Measurements from ENCODE around the gene STX18.
"Not testable (repeated sequence)": the region's sequence is repeated elsewhere in the genome, so short reads cannot be mapped to it uniquely, and the experiment has no call there.

The STX18 gene

GRCh38 chr4:4555916-4556315, 14.1 kb upstream of the STX18 start:
- DNase-seq (ENCODE audit: low read depth in 2 of 2): no peak

- no peak for DNase-seq (ENCODE audit: low read depth in 2 of 2)
These were observed 12.4 kb upstream of the STX18 start for GRCh38 chr4:4554234-4554633.

DNA sequence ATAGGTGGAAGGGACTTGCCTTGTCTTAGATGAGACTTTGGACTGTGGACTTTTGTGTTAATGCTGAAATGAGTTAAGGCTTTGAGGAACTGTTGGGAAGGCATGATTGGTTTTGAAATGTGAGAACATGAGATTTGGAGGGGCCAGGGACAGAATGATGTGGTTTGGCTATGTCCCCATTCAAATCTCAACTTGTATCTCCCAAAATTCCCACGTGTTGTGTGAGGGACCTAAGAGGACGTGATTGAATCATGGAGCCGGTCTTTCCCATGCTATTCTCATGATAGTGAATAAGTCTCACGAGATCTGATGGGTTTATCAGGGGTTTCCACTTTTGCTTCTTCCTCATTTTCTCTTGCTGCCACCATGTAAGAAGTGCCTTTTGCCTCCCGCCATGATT, 10.2 kb upstream of the STX18 start:
- not testable (repeated sequence) for DNase-seq (ENCODE audit: low read depth in 2 of 2)

DNA sequence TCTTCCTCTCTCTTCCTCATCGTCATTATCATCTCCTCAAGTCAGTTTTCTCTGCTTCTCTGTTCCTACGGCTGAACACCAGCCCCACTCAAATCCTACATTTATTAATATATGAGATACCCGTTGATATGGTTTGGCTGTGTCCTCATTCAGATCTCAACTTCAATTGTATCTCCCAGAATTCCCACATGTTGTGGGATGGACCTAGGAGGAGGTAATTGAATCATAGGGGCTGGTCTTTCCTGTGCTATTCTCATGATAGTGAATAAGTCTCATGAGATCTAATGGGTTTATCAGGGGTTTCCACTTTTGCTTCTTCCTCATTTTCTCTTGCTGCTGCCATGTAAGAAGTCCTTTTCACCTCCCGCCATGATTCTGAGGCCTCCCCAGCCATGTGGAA, 8.3 kb upstream of the STX18 start:
- DNase-seq (ENCODE audit: low read depth in 2 of 2): not testable (repeated sequence)

- no peak for DNase-seq (ENCODE audit: low read depth in 2 of 2)
These were observed 7.7 kb upstream of the STX18 start for GRCh38 chr4:4549534-4549933.

DNA sequence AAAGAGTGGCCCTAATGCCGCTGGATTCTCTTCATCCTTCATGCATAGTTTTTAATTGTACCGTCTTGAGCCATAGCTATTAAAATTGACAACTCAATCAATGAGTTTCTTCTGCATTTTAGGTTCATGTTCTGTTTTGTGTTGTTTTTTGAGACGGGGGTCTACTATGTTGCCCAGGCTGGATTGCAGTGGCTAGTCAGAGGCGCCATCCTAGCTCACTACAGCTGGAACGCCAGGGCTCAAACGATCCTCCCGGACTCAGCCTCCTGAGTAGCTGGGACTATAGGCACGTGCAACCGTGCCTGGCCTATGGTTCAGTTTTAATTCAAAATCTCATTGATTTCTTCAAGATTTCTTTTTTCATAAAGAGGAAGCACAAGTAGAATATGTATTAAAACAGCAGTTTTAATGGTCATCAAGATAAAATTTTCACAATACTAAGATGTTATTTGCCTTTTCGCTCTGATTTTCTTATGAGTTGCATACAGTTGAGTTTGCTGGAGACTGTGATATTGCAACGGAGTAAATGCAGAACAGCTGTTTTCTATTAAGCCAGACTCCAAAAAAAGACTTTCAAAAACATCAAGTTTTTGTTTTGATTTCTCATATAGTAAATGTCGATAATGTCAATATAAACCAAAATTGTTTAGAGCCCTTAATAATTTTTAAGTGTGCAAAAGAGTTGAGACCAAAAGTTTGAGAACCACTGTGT, 1.1 kb upstream of the STX18 start:
- no peak for DNase-seq (ENCODE audit: low read depth in 2 of 2)

- DNase-seq (ENCODE audit: low read depth in 2 of 2): no peak
These were observed 712 bp downstream of the STX18 start for GRCh38 chr4:4541040-4541631.

- DNase-seq (ENCODE audit: low read depth in 2 of 2): no peak
These were observed 2.4 kb downstream of the STX18 start for GRCh38 chr4:4539481-4539880.

DNA sequence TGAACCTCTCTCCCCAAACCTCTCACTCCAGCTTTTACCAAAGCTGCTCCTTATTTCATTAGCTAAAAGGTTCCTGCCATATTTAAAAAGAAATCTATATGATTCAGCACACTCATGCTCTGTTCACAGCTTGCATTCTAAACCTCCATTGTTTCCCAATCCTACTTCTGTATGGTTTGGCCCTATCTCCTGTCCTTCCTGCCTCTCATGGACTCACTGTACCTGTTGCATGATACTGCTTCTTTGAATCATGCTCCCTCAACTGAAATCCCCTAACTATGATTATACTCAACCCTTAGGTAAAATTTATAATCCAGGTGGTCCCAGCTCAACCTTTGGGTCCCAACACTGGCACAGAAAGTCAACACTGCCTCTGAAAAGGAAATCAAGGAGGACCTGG, 6.3 kb downstream of the STX18 start:
- DNase-seq (ENCODE audit: low read depth in 2 of 2): no peak

GRCh38 chr4:4534515-4535145, 7.2 kb downstream of the STX18 start:
- DNase-seq (ENCODE audit: low read depth in 2 of 2): no peak

DNA sequence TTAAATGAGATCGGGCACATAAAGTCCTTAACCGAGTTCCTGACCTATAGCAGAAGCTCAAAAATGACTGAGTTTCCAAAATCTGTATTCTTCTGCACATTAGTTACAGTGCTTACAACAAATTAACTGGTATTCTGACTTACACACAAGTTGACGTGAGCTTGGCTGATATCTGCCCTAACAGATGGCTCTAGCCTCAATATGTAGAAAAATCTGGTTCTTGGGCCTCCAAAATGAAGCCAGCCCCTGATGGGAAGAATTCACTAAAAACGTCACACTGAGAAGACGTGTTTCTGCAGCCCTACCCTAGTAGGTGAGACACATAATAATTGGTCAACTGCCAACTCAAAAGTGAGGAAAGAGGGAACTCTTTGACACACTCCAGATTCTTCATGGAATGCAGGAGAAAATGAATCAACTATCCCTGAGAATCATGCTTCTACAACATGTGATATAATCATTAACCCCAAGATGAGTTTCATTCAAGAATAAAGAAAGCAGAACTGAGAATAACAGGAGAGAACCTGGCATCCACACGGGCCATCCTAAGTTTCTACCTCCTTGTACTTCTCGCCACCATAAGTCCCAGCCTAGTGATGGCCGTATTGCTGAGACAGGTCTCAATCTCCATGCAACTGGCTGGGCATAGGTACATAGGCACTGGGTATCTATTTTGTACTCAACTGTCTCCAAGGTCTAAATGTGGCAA, 8.2 kb downstream of the STX18 start:
- no peak for DNase-seq (ENCODE audit: low read depth in 2 of 2)

DNA sequence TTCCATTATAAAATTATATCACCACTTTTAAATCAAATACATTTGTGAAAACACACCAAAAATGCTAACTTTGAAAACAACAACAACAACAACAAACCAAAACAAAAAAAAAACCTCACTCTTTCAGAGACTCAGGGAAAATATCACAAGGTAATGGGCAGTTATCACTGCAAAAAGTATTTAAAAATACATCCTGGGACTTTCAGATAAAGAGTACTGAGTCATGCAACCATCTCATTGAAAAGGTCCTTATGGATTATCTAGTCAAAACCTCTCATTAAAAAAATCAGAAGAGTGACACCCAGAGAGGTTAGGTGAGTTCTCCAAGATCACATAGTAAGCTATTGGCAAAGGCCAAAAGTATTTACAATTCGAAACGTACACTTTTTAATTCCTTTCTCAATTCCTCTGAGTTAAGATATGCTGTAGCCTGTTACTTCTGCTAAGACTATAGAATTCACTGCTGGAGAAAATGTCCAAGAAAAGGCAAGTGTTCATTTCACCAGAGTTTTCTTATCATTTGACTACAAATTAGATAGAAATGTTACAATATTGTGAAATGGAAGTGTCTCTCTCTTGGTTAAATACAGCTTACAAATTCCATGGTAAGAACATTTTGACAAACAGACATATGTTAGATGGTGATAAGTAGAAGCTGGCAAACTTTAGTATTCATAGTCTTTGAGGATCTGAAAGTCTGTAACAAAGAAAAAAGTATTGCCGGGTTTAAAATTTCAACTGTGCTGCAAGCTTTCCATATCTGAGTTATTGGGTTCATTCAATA, 9.3 kb downstream of the STX18 start:
- no peak for DNase-seq (ENCODE audit: low read depth in 2 of 2)

DNA sequence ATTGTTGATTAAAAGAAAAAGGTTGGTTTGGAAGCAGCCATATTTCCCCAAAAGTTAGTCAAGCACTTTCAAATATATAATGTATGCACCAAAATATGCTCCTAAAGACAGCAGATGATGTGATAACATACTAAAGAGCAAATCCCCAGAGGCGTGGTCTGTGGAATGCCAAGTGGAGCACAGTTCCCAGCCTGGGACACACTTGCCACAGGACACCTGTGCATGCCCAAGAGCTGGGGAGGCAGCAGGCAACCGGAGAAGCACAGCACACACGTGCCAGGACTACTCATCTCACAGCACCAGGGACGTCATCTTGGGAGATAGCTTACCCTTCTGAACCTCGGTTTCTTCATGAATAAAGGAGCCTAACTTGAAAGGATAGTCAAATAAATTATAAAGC, 12.5 kb downstream of the STX18 start:
- DNase-seq (ENCODE audit: low read depth in 2 of 2): no peak

DNA sequence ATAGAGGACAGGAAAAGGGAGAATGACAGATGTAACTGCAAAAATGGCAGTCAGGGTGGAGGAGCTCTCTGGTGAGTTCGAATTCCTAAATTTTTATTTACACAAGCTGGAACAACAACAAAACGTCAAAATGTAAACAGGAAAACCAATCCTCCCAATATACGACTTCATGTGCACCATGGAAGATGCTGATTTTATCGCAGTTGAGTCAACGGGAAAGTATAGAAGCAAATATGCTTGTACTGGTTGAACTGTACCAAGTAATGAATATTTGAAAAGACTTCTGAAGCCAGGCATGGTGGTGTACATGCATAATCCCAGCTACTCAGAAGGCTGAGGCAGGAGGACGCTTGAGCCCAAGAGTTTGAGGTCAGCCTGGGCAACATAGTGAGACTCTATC, 15.4 kb downstream of the STX18 start:
- DNase-seq (ENCODE audit: low read depth in 2 of 2): no peak

GRCh38 chr4:4524364-4524763, 17.5 kb downstream of the STX18 start:
- no peak for DNase-seq (ENCODE audit: low read depth in 2 of 2)

DNA sequence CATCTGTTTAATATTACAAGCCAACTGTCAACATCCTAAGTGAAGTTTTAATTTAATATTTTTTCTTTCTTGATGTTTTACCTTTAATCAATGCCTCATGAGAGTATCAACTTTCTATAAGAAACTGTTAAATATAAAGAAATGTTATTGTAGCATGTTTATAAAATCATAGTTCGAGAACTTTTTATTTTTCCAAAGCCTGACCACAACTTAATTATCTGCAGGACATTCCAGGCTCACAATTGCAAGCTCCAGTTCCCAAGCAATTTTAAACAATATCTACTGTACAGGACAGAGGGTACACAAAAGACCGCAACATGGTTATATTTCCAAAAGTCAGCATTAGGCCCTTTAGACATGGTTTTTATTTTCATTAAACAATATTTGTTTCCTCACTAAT, 20.1 kb downstream of the STX18 start:
- DNase-seq (ENCODE audit: low read depth in 2 of 2): no peak

DNA sequence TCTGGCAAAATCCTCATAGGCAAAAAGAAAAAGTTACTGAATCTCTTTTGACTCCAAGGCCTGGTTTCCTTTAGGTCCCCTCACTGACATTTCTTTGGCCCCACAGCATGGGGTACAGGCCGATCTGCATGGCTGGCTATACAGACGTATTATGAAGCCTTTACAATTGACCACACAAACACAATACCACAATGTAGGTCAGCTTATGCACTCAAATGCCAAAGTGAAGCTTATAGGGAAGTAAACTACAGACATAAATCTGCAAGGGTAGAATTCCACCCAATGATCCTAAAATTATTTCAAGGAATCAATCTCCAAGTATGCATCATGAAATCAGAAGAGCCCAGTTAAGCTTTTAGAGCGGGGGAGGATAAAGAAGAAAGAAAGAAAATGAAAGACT, 20.7 kb downstream of the STX18 start:
- no peak for DNase-seq (ENCODE audit: low read depth in 2 of 2)

- no peak for DNase-seq (ENCODE audit: low read depth in 2 of 2)
These were observed 22.5 kb downstream of the STX18 start for GRCh38 chr4:4519297-4519894.

DNA sequence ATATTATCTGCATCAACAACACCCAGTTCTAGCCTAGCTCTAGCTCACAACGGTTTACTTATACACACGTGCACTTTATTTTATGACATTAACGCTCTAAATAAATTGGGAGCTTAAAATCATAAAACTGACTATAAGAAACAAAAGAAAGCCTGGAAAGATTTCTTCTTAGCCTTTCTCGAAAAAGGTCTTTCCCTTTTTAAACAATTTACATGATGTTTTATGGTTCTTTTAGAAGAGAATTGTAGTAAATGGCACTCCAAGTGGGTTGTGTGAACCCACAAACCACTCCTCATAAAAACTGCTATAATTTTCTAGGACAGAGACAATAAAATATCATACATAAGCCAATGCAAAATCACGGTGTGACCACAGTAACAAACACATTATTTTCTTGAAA, 23.1 kb downstream of the STX18 start:
- no peak for DNase-seq (ENCODE audit: low read depth in 2 of 2)

DNA sequence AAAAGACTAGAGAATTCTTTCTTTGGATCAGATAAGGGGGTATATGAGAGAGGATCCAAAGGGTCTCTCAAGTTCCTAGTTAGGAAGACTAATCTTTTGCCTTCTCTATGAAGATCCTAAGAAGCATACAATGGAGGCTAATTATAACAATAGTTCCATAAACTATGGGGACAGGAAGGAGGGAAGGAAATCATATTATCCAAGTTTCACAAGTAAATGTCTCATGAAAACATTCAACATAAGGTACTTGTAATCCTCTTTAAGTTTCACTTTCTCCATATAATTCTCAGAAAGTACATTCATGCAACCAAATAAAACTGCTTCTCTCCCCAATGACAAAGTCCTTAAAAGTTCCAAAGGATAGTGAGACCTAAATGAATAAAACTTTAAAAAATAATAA, 27.1 kb downstream of the STX18 start:
- DNase-seq (ENCODE audit: low read depth in 2 of 2): no peak

DNA sequence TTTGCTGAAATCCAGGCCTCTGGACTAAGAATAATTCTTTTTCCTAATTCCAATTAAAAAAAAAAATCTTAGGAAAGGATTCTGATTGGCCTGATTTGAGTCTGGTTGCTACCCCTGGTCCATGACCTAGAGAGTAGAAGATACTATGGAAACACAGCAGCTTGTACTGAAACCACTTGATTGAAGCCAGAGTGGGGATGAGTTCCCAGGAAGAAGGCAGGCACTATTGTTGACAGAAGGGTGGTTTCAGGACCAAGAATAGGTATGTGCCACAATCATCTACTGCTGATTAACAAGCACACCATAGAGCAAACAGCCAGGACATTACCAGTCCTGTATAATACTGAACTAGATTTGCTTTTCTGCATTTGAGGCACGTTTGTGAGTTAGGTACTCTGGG, 29.6 kb downstream of the STX18 start:
- no peak for DNase-seq (ENCODE audit: low read depth in 2 of 2)

- DNase-seq (ENCODE audit: low read depth in 2 of 2): not testable (repeated sequence)
These were observed 31.2 kb downstream of the STX18 start for GRCh38 chr4:4510641-4511040.

Measured in activated CD8-positive, alpha-beta memory T cell treated with anti-CD3 and anti-CD28 coated beads for 4 hours (primary cell).